Heart right ventricle (tissue), 16 donors: ENCODE measurements around the gene TRMT11. TPM values are rescaled to one million over a fixed set of nuclear protein-coding genes. Genes with fewer than 3 reads are reported as not detected.

Experiments used
- ATAC-seq, 8 donors: fragments of 200-7000 bp; cut with Tn5 transposase; one replicate each; pipeline ENCODE4 v1.9.1; 2020; ENCODE audit warnings: mild to moderate bottlenecking in 8 of 8, moderate library complexity in 8 of 8, moderate number of reproducible peaks in 1 of 8
- DNase-seq, 2 donors: peaks; one replicate each; pipeline ENCODE4 v3.0.0-alpha.2; 2020
- H3K27ac ChIP-seq, 10 donors: fragments of 200-600 bp; sonication (generic) in 2 of 10; one replicate each; pipeline versions ENCODE4 v1.5.0 to v1.8.0; 2020 to 2022; ENCODE audit warnings: mild to moderate bottlenecking in 3 of 10
- H3K27me3 ChIP-seq, 7 donors: fragments of 200-600 bp; one replicate each; pipeline ENCODE4 v1.8.0; 2021 to 2022; ENCODE audit warnings: mild to moderate bottlenecking in 2 of 7
- H3K36me3 ChIP-seq, 9 donors: fragments of 200-600 bp; sonication (generic) in 1 of 9; one replicate each; pipeline versions ENCODE4 v1.5.0 to v1.8.0; 2020 to 2022; ENCODE audit warnings: mild to moderate bottlenecking in 2 of 9
- H3K4me1 ChIP-seq, 9 donors: fragments of 200-600 bp; sonication (generic) in 1 of 9; one replicate each; pipeline versions ENCODE4 v1.5.0 to v1.8.0; 2020 to 2022; ENCODE audit warnings: mild to moderate bottlenecking in 4 of 9
- H3K4me3 ChIP-seq, 10 donors: fragments of 200-600 bp; sonication (generic) in 2 of 10; one replicate each; pipeline versions ENCODE4 v1.5.0 to v1.8.0; 2020 to 2022; ENCODE audit warnings: mild to moderate bottlenecking in 7 of 10, moderate library complexity in 2 of 10
- H3K9me3 ChIP-seq, 11 donors: fragments of 200-600 bp in 10 of 11; sonication (generic) in 2 of 11; one replicate each; pipeline versions ENCODE4 v1.5.0 to v1.8.0; 2013 to 2022; ENCODE audit warnings: mild to moderate bottlenecking in 2 of 11, control low read depth in 1 of 11, moderate library complexity in 1 of 11
- WGBS, 2 donors: extraction: QIAGEN DNeasy Blood & Tissue Kit; methylation state at CpG; one replicate each; pipeline ENCODE4 v1.1.7; 2013; ENCODE audit warnings: inconsistent platforms in 1 of 2; 5-methylcytosine and 5-hydroxymethylcytosine counted together
- intact Hi-C, 10 donors: fragments of 100-400 bp; cut with DNase I; formaldehyde crosslinking; loops; one replicate each; pipeline versions ENCODE4 v1.11.1 to v1.14.2; 2022
- polyA plus RNA-seq, 2 donors: library from polyadenylated mRNA; stranded (reverse); fragments of 200-250 nt; gene quantifications; one replicate each; pipeline ENCODE4 v1.2.3, GENCODE V29; 2013
- total RNA-seq, 10 donors: library from RNA; stranded (reverse); fragmentation: NEBNext Ultra II Directional in 3 of 10; extraction: Animal tissue kit (Norgen Biotek cat#: 25700) in 3 of 10; gene quantifications; one replicate each; pipeline versions ENCODE4 v1.2.1 to v1.2.4, GENCODE V29; 2021 to 2023
- TF ChIP-seq, protein P1 (sequence below), 9 donors: fragments of 200-600 bp; sonication (generic) in 2 of 9; IDR thresholded peaks; one replicate each; pipeline versions ENCODE4 v1.5.0 to v1.8.0; 2021 to 2022; ENCODE audit warnings: antibody characterized with exemption in 9 of 9, mild to moderate bottlenecking in 5 of 9, moderate library complexity in 1 of 9
- donor health status: Arrhythmogenic right ventricular cardiomyopathy.
- donor health status: ischemic (EF 13 %, LVEDD 7.1; RV severe dilation, severe dysfunction).
- donor health status: healthy with polysubstance abuse.
- donor health status: DM: no; HTN: yes; CAD: no.
- donor health status: DM: no; HTN: no; CAD: no.
- donor health status: ischemic (EF 25% LVEDD 6.9; RV normal size, moderate dysfunction).
- donor health status: ischemic (EF 25% LVEDD 5.7; RV mildly dilated, moderate dysfunction).
- donor health status: healthy.
- donor health status: DM: yes; HTN: yes; CAD: no.
- donor health status: Ischemic cardiomyopathy.
- donor health status: ischemic (EF 35%, LVEDD 5.7; RV mildly dilated, moderate dysfunction).
- donor health status: nonischemic (EF 11% LVEDD 7.7; RV severe dilation, severe dysfunction).
- donor health status: DM: yes; HTN: yes; CAD: no.
- donor health status: PGD.
- donor health status: ischemic (EF 29% LVEDD 5.4; RV normal size, mild dysfunction).
- donor health status: nonischemic (EF 23%, LVEDD 6.1; RV moderate dilation, normal function).

Gene TRMT11
- total and polyA plus RNA-seq, 12 donors, result 7.2 to 15.8 (median 11.0) TPM

DNA sequence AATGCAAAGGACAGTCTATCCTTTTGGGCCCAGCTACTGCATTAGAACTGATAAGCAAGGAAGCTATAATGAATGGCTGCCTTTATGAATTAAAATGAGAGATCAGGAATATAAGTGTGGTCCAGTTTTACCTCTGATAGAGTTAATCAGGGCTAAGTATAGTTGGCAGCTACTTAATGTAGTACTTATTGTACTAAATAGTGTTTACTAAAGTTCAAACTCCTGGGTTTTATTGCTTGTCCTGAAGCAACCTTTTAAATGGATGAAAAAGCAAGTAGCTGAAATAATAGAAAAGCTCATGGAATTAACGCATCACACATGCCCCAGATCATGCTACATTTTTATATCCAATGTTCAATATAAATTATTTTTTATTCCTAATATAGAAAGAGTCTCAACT, 5.3 kb downstream of the TRMT11 start:
- ATAC-seq (no peak), DNase-seq (no peak)
- WGBS, 2 donors, result 93 to 100% methylated on average over 1 of the region's 1 CpG
- Histone ChIP-seq H3K4me1 (peaks cover 0 to 30% (median 11%) of the 10 kb centered on the region in 9 donors), H3K27ac (no peak overlapping the region), H3K9me3 (no peaks in the 10 kb centered on the region), H3K36me3 (no peaks in the 10 kb centered on the region), H3K4me3 (no peak overlapping the region), H3K27me3 (no peaks in the 10 kb centered on the region)
- TF ChIP-seq, protein P1, sequence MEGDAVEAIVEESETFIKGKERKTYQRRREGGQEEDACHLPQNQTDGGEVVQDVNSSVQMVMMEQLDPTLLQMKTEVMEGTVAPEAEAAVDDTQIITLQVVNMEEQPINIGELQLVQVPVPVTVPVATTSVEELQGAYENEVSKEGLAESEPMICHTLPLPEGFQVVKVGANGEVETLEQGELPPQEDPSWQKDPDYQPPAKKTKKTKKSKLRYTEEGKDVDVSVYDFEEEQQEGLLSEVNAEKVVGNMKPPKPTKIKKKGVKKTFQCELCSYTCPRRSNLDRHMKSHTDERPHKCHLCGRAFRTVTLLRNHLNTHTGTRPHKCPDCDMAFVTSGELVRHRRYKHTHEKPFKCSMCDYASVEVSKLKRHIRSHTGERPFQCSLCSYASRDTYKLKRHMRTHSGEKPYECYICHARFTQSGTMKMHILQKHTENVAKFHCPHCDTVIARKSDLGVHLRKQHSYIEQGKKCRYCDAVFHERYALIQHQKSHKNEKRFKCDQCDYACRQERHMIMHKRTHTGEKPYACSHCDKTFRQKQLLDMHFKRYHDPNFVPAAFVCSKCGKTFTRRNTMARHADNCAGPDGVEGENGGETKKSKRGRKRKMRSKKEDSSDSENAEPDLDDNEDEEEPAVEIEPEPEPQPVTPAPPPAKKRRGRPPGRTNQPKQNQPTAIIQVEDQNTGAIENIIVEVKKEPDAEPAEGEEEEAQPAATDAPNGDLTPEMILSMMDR (IDR thresholded peaks at IDR 0.05), result no peak
- intact Hi-C loops, result loop anchor here in 3 of 10 donors (10.0 kb wide), 1 partner anchor 1133 kb away; no protein-coding TSS in a partner anchor

DNA sequence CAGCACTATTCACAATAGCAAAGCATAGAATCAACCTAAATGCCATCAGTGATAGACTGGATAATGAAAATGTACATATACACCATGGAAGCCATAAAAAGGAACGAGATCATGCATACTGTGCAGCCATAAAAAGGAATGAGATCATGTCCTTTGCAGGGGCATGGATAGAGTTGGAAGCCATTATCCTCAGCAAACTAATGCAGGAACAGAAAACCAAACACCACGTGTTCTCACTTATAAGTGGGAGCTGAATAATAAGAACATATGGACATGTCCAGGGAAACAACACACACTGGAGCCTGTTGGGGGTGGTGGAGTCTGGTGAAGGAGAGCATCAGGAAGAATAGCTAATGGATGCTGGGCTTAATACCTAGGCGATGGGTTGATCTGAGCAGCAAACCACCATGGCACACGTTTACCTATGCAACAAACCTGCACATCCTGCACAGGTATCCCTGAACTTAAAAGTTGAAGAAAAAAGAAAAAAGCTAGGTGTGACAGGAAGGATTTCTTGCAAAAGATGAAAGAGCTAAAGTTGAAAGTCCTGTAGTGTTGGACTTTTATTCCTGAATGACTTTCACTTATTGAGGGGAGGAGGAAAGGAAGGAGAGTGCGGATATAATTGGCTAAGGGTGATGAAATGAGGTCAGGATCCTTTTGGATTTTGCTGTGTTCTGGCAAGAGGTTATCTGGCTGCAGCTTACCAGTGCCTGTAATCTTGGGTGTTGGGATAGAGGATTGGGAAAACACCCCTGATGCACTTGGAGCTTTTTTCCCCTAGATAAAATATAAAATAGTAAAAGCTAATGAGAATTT, 8.5 kb downstream of the TRMT11 start:
- DNase-seq (no peak), ATAC-seq (peak in 2 of 8 donors; percentile 46 to 56)
- H3K4me3 ChIP-seq, result no peak overlapping the region
- WGBS, 2 donors, result 65 to 69% methylated on average over 5 of the region's 5 CpGs
- H3K9me3 ChIP-seq, result no peaks in the 10 kb centered on the region
- H3K27me3 ChIP-seq, result no peaks in the 10 kb centered on the region
- TF ChIP-seq, protein P1 (IDR thresholded peaks at IDR 0.05), result no peak
- no peak overlapping the region for H3K27ac ChIP-seq
- H3K36me3 ChIP-seq, result peaks cover 0 to 27% (median 10%) of the 10 kb centered on the region in 9 donors
- peaks cover 0 to 22% (median 7%) of the 10 kb centered on the region in 9 donors for H3K4me1 ChIP-seq
- intact Hi-C loops, result loop anchor here in 3 of 10 donors (10.0 kb wide), 1 partner anchor 1130 kb away; no protein-coding TSS in a partner anchor

DNA sequence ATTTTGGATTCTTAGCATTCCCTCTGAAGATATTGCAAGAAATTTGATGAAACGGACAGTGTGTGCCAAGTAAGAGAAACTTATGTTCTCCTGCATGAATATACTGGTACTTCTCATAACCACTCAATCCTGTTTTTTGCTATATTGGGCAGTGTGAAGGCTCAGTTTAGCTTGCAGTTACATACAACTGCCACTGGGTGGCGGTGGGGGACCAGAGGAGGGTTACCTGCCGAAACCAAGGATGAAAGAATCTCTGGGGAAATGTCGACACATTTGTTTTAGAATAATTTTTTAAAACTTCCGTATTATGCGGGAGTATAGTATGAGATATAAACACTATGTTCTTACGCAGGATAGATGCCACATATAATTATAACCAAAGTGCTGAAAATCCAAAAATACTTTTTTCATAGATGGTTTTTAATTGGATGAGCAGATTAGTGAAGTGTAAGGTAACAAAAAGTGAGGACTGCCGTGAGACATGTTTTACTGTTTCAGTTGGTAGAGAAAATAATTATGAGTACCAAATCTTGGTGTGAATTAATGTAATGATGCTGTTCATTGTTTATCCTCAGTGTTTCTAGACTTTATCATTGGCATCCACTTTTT, 9.7 kb downstream of the TRMT11 start:
- Histone ChIP-seq H3K36me3 (peaks cover 0 to 39% (median 10%) of the 10 kb centered on the region in 9 donors), H3K27ac (no peak overlapping the region), H3K27me3 (no peaks in the 10 kb centered on the region), H3K9me3 (no peaks in the 10 kb centered on the region), H3K4me3 (no peak overlapping the region), H3K4me1 (peaks cover 0 to 22% (median 7%) of the 10 kb centered on the region in 9 donors)
- DNase-seq, result peak; percentile 23 to 57
- WGBS, 2 donors, result 8 to 10% methylated on average over 8 of the region's 8 CpGs
- intact Hi-C loops, result loop anchor here in 4 of 10 donors (2.0 to 10.0 kb wide), 2 partner anchors 1125 to 1129 kb away; no protein-coding TSS in a partner anchor
- peak; percentile 71 to 92 (median 82) for ATAC-seq
- TF ChIP-seq, protein P1 (IDR thresholded peaks at IDR 0.05), result peak; percentile 92 to 98 (median 97)
